ENCODE data around the gene C1orf74. TPM values are rescaled to one million over a fixed set of nuclear protein-coding genes. Genes with fewer than 3 reads are reported as not detected.

C1orf74 gene
- total and polyA plus RNA-seq, 10 donors = 0.96 to 2.7 (median 1.7) TPM

DNA sequence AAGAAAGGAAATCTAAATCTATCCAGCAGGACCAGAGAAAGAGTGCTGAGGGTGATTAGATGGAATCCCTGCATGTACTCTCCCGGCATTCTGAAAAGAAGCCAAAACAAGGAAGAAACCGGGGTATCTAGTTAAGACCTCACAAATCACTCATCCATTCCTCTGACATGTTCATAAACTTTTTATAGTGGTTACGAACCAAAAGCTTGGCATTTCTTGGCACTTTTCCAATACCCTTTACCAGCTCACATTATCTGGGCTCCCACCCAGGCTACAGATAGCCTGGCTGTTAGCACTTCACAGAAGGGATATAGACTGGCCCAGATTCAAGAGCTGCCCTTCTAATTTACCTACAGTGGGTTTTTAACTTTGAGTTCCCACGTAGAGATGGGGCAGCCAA, 1.8 kb upstream of the C1orf74 start:
- intact Hi-C loops (cut with DNase I; ENCODE audit: low total_unique reads) = no loop called here

GRCh38 chr1:209785592-209785991, 1.2 kb upstream of the C1orf74 start:
- Histone ChIP-seq H3K27me3 (replicated peaks in 1 of 7) (peaks cover 0 to 9% (median 0%) of the 10 kb centered on the region in 7 donors), H3K9me3 (peaks cover 0 to 4% (median 0%) of the 10 kb centered on the region in 8 donors), H3K4me3 (peak overlapping the region in 1 of 8 donors; percentile 79), H3K27ac (peak overlapping the region in 3 of 8 donors; percentile 88 to 95 (median 89)), H3K4me1 (peaks cover 8 to 32% (median 16%) of the 10 kb centered on the region in 6 donors), H3K36me3 (peaks cover 0 to 37% (median 3%) of the 10 kb centered on the region in 6 donors)
- no peak for TF ChIP-seq CTCF (IDR thresholded peaks at IDR 0.05 in 8 of 11, conservative IDR thresholded peaks at IDR 0.05 in 3 of 11)
- TF ChIP-seq POLR2AphosphoS5 (IDR thresholded peaks at IDR 0.05) = no peak
- no peak for TF ChIP-seq POLR2A (IDR thresholded peaks at IDR 0.05)
- DNase-seq = no peak
- WGBS, 5 donors = 94 to 98% (median 97%) methylated on average over 4 of the region's 4 CpGs
- intact Hi-C loops (cut with DNase I; ENCODE audit: low total_unique reads) = no loop called here

More for the DNA sequence above, 1.8 kb upstream of the C1orf74 start:
- no peak for DNase-seq
- H3K36me3 ChIP-seq = peaks cover 0 to 33% (median 2%) of the 10 kb centered on the region in 6 donors
- no peak overlapping the region for H3K4me3 ChIP-seq
- H3K27ac ChIP-seq = no peak overlapping the region
- no peak for TF ChIP-seq POLR2AphosphoS5 (IDR thresholded peaks at IDR 0.05)
- no peak for TF ChIP-seq CTCF (IDR thresholded peaks at IDR 0.05 in 8 of 11, conservative IDR thresholded peaks at IDR 0.05 in 3 of 11)
- TF ChIP-seq POLR2A (IDR thresholded peaks at IDR 0.05) = no peak
- WGBS, 5 donors = 70 to 79% (median 76%) methylated on average over 4 of the region's 4 CpGs
- peaks cover 8 to 32% (median 16%) of the 10 kb centered on the region in 6 donors for H3K4me1 ChIP-seq
- peaks cover 0 to 4% (median 0%) of the 10 kb centered on the region in 8 donors for H3K9me3 ChIP-seq
- peaks cover 0 to 9% (median 0%) of the 10 kb centered on the region in 7 donors for H3K27me3 ChIP-seq (replicated peaks in 1 of 7)

- peak overlapping the region in 3 of 8 donors; percentile 57 to 79 (median 59) for H3K4me3 ChIP-seq
Measured at GRCh38 chr1:209783386-209783785, 973 bp downstream of the C1orf74 start.

DNA sequence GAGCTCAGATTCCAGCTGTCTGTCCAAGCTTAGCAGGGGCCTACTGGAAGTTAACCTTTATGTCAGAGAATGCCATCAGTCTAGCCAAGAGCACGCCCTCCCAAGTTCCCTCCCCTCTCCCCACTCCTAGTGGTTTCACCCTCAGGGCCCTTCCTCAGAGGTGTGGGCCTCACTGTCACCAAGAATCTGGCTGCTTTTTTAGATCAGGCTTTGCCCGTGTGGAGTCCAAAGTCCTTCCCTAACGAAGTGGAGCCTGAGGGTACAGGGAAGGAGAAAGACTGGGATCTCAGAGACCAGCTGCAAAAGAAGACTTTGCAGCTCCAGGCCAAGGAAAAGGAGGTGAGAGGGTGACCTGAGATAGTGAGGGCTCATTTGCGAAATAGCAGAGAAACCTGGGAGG, 4.1 kb downstream of the C1orf74 start:
- DNase-seq = no peak
- Histone ChIP-seq H3K36me3 (peaks cover 6 to 82% (median 43%) of the 10 kb centered on the region in 6 donors), H3K9me3 (peaks cover 0 to 4% (median 0%) of the 10 kb centered on the region in 8 donors), H3K27me3 (replicated peaks in 1 of 7) (no peaks in the 10 kb centered on the region), H3K27ac (peak overlapping the region in 1 of 8 donors; percentile 7), H3K4me3 (no peak overlapping the region), H3K4me1 (peaks cover 10 to 43% (median 25%) of the 10 kb centered on the region in 6 donors)
- intact Hi-C loops (cut with DNase I; ENCODE audit: low total_unique reads) = no loop called here
- 82 to 95% (median 92%) methylated on average over 4 of the region's 4 CpGs for WGBS, 5 donors
- TF ChIP-seq POLR2A (IDR thresholded peaks at IDR 0.05) (no peak), POLR2AphosphoS5 (IDR thresholded peaks at IDR 0.05) (peak in 1 of 3 donors; percentile 48)

More at GRCh38 chr1:209783386-209783785, 973 bp downstream of the C1orf74 start:
- peak overlapping the region in 3 of 8 donors; percentile 88 to 95 (median 89) for H3K27ac ChIP-seq
- WGBS, 5 donors = 77 to 85% (median 78%) methylated on average over 6 of the region's 6 CpGs
- intact Hi-C loops (cut with DNase I; ENCODE audit: low total_unique reads) = no loop called here
- peaks cover 0 to 2% (median 0%) of the 10 kb centered on the region in 7 donors for H3K27me3 ChIP-seq (replicated peaks in 1 of 7)
- H3K4me1 ChIP-seq = peaks cover 8 to 32% (median 16%) of the 10 kb centered on the region in 6 donors
- H3K9me3 ChIP-seq = peaks cover 0 to 4% (median 0%) of the 10 kb centered on the region in 8 donors
- DNase-seq = no peak
- H3K36me3 ChIP-seq = peaks cover 4 to 51% (median 15%) of the 10 kb centered on the region in 6 donors
- TF ChIP-seq POLR2AphosphoS5 (IDR thresholded peaks at IDR 0.05) = peak; percentile 40 to 57 (median 47)
- no peak for TF ChIP-seq POLR2A (IDR thresholded peaks at IDR 0.05)

GRCh38 chr1:209778102-209778501, 6.3 kb downstream of the C1orf74 start:
- TF ChIP-seq POLR2AphosphoS5 (IDR thresholded peaks at IDR 0.05) (no peak), CTCF (IDR thresholded peaks at IDR 0.05 in 8 of 11, conservative IDR thresholded peaks at IDR 0.05 in 3 of 11) (no peak), POLR2A (IDR thresholded peaks at IDR 0.05) (no peak)
- Histone ChIP-seq H3K4me3 (no peak overlapping the region), H3K9me3 (no peaks in the 10 kb centered on the region), H3K36me3 (peaks cover 6 to 99% (median 49%) of the 10 kb centered on the region in 6 donors), H3K4me1 (peaks cover 10 to 47% (median 32%) of the 10 kb centered on the region in 6 donors), H3K27ac (peak overlapping the region in 1 of 8 donors; percentile 23), H3K27me3 (replicated peaks in 1 of 7) (no peaks in the 10 kb centered on the region)
- 93 to 100% (median 96%) methylated on average over 1 of the region's 1 CpG for WGBS, 5 donors
- no peak for DNase-seq
- intact Hi-C loops (cut with DNase I; ENCODE audit: low total_unique reads) = no loop called here
